ENCODE measurements around the gene C9orf57. TPM values are rescaled to one million over a fixed set of nuclear protein-coding genes. Genes with fewer than 3 reads are reported as not detected.

Gene C9orf57
- total RNA-seq, 2 donors from 2014 or later: not detected

DNA sequence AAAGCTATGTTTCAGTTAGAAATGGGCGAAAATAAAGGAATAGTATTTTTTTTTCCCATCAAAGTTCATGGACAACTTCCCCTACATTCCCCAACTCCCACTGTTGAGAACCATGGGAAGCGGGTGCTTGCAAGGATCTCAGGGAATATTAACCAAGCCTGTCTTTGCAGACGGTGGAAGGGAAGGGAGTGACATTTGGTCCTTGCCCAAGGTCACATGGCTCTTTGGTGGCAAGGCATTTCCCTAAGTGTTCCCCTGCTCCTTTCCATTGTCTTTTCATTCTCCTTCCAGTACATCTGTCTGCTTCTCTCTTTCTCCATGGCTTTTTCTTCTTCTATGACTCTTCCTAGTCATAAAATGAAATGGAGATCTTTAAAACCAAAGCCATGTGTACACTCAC, 19.0 kb downstream of the C9orf57 start:
- ATAC-seq (ENCODE audit: insufficient number of reproducible peaks, low FRiP score, low read depth): no peak
- no peaks in the 10 kb centered on the region for H3K27me3 ChIP-seq (replicated peaks; ENCODE audit: insufficient read depth)
- no peaks in the 10 kb centered on the region for H3K4me1 ChIP-seq (ENCODE audit: control insufficient read depth in 1 of 2, low read depth in 2 of 2)
- TF ChIP-seq, protein P1, sequence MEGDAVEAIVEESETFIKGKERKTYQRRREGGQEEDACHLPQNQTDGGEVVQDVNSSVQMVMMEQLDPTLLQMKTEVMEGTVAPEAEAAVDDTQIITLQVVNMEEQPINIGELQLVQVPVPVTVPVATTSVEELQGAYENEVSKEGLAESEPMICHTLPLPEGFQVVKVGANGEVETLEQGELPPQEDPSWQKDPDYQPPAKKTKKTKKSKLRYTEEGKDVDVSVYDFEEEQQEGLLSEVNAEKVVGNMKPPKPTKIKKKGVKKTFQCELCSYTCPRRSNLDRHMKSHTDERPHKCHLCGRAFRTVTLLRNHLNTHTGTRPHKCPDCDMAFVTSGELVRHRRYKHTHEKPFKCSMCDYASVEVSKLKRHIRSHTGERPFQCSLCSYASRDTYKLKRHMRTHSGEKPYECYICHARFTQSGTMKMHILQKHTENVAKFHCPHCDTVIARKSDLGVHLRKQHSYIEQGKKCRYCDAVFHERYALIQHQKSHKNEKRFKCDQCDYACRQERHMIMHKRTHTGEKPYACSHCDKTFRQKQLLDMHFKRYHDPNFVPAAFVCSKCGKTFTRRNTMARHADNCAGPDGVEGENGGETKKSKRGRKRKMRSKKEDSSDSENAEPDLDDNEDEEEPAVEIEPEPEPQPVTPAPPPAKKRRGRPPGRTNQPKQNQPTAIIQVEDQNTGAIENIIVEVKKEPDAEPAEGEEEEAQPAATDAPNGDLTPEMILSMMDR (IDR thresholded peaks at IDR 0.05): no peak
- no peaks in the 10 kb centered on the region for H3K36me3 ChIP-seq
- no peak overlapping the region for H3K4me3 ChIP-seq
- H3K9me3 ChIP-seq: no peaks in the 10 kb centered on the region
- no peak for DNase-seq (ENCODE audit: low spot score)
- H3K27ac ChIP-seq: no peak overlapping the region

DNA sequence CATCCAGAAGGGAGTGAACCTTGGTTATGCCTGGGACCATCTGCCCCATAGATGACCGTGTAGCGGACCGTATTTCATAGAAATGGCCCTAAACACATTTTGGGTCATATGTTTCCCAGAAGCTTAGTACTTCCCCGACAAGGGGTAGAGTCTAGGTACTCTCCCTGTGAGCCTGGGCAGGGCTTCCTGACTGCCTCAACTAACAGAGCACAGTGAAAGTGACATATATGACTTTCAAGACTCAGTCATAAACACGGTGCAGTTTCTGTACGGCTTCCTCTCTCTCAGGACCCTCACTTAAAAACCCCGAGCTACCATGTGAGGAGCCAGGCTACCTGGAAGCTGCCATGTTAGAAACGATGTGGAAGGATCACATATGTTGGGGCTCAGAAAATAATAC, 20.9 kb downstream of the C9orf57 start:
- TF ChIP-seq, protein P1 (IDR thresholded peaks at IDR 0.05): no peak
- Histone ChIP-seq H3K4me1 (ENCODE audit: control insufficient read depth in 1 of 2, low read depth in 2 of 2) (no peaks in the 10 kb centered on the region), H3K36me3 (no peaks in the 10 kb centered on the region), H3K27me3 (replicated peaks; ENCODE audit: insufficient read depth) (no peaks in the 10 kb centered on the region), H3K27ac (no peak overlapping the region), H3K9me3 (no peaks in the 10 kb centered on the region), H3K4me3 (no peak overlapping the region)
- ATAC-seq (ENCODE audit: insufficient number of reproducible peaks, low FRiP score, low read depth) (no peak), DNase-seq (ENCODE audit: low spot score) (no peak)

DNA sequence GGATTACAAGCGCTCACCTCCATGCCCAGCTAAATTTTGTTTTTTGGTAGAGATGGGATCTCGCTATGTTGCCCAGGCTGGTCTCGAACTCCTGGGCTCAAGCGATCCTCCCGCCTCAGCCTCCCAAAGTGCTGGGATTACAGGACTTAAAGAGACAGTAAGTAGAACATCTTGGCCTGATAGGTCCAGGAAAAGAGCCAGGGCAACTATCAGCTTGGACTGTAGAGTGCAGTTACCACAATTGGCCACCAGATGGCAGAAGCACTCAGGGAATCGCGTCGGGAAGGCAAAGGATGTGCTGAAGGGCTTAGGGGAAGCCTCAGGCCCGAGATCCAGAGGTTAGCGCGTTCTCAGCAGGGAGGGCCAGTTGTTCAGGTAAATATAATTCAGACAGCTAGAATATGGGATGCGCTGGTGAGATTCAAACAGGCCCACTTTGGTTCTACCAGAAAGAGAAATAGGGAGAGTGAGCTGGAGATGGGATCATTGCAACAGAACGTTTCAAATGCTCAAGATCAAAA, 21.5 kb downstream of the C9orf57 start:
- Histone ChIP-seq H3K27ac (no peak overlapping the region), H3K27me3 (replicated peaks; ENCODE audit: insufficient read depth) (no peaks in the 10 kb centered on the region), H3K36me3 (no peaks in the 10 kb centered on the region), H3K9me3 (no peaks in the 10 kb centered on the region), H3K4me3 (no peak overlapping the region), H3K4me1 (ENCODE audit: control insufficient read depth in 1 of 2, low read depth in 2 of 2) (no peaks in the 10 kb centered on the region)
- ATAC-seq (ENCODE audit: insufficient number of reproducible peaks, low FRiP score, low read depth) (no peak), DNase-seq (ENCODE audit: low spot score) (no peak)
- TF ChIP-seq, protein P1 (IDR thresholded peaks at IDR 0.05): peak; percentile 95

DNA sequence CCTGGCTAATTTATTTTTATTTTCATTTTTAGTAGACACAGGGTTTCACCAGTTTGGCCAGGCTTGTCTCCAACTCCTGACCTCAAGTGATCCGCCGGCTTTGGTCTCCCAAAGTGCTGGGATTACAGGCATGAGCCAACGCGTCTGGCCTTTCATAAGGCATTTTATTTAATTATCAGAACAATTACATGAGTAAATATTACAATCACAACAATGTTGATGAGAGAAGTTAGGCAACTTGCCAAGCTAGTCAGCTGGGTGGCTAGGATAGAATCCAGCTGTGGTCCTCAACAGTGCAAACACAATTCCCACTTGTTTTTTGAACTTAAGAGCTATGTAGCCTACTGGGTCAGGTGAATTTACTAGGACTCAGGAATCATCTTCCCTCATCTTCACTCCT, 22.0 kb downstream of the C9orf57 start:
- no peak for DNase-seq (ENCODE audit: low spot score)
- Histone ChIP-seq H3K4me3 (no peak overlapping the region), H3K27me3 (replicated peaks; ENCODE audit: insufficient read depth) (no peaks in the 10 kb centered on the region), H3K36me3 (no peaks in the 10 kb centered on the region), H3K9me3 (no peaks in the 10 kb centered on the region), H3K27ac (no peak overlapping the region), H3K4me1 (ENCODE audit: control insufficient read depth in 1 of 2, low read depth in 2 of 2) (no peaks in the 10 kb centered on the region)
- no peak for ATAC-seq (ENCODE audit: insufficient number of reproducible peaks, low FRiP score, low read depth)
- TF ChIP-seq, protein P1 (IDR thresholded peaks at IDR 0.05): no peak

DNA sequence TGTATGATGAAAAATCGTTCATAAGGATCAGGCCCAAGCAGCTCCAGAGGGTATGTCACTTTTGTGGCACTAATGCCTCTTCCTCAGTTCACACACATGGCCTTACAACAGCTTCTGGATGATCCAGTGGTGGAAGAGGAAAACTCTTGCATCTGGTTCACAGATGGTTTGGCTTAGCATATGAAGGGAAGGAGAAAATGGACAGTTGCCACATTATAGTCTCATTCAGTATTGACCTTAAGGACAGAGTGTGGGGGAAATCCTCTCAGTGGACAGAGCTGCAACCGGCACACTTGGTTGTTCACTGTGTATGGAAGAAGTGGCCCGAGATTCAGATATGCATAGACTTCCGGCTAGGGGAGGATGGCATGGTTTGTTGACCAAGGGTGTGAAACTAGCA, 22.8 kb downstream of the C9orf57 start:
- H3K27me3 ChIP-seq (replicated peaks; ENCODE audit: insufficient read depth): no peaks in the 10 kb centered on the region
- no peak for ATAC-seq (ENCODE audit: insufficient number of reproducible peaks, low FRiP score, low read depth)
- no peaks in the 10 kb centered on the region for H3K4me1 ChIP-seq (ENCODE audit: control insufficient read depth in 1 of 2, low read depth in 2 of 2)
- H3K36me3 ChIP-seq: no peaks in the 10 kb centered on the region
- TF ChIP-seq, protein P1 (IDR thresholded peaks at IDR 0.05): no peak
- no peak overlapping the region for H3K4me3 ChIP-seq
- no peaks in the 10 kb centered on the region for H3K9me3 ChIP-seq
- no peak for DNase-seq (ENCODE audit: low spot score)
- H3K27ac ChIP-seq: no peak overlapping the region

All from thoracic aorta (tissue), 2 donors.